OCI-LY1 (cell line): Measurements from ENCODE around the gene DUS2.

Source experiments
- CTCF ChIP-seq: fragments of 200-600 bp; sonication (generic), shearing (Covaris generic); IDR thresholded peaks from 2 replicates; pipeline ENCODE4 v1.5.1; 2017; ENCODE audit warnings: mild to moderate bottlenecking, antibody characterized with exemption, low read length, moderate library complexity, mixed read lengths
- EZH2 ChIP-seq: fragments of 200-600 bp; sonication (generic), shearing (Covaris generic); IDR thresholded peaks from 2 replicates; pipeline ENCODE4 v1.8.0; 2017; ENCODE audit warnings: borderline replicate concordance, mixed run types, mild to moderate bottlenecking, antibody characterized with exemption, low read length, moderate library complexity, mixed read lengths

GRCh38 chr16:67999985-68000384 is 23.1 kb upstream of the DUS2 start:
- TF ChIP-seq CTCF (no peak), EZH2 (no peak)
